DOHH2 (cell line): ENCODE measurements around the gene PRIM2.
"Not testable (repeated sequence)": the region's sequence is repeated elsewhere in the genome, so short reads cannot be mapped to it uniquely, and the experiment has no call there.

Source experiments
- H3F3A ChIP-seq: fragments of 200-600 bp; sonication (generic), shearing (Covaris generic); 2 replicates; pipeline ENCODE4 v1.6.0; 2016; ENCODE audit warnings: antibody characterized with exemption, mild to moderate bottlenecking; ENCODE audit not compliant: control insufficient read depth, insufficient read depth
- H3K27ac ChIP-seq: fragments of 200-600 bp; sonication (generic); 2 replicates; pipeline ENCODE4 v1.5.1; 2014; ENCODE audit warnings: low read depth, mild to moderate bottlenecking, low read length, moderate library complexity
- H3K27me3 ChIP-seq: fragments of 200-600 bp; sonication (generic); 2 replicates; pipeline ENCODE4 v1.6.1; 2014; ENCODE audit warnings: mild to moderate bottlenecking, low read length, mixed read lengths; ENCODE audit not compliant: control insufficient read depth
- H3K36me3 ChIP-seq: fragments of 200-600 bp; sonication (generic); 2 replicates; pipeline ENCODE4 v1.6.1; 2014; ENCODE audit warnings: mild to moderate bottlenecking, low read length, moderate library complexity, mixed read lengths; ENCODE audit not compliant: control insufficient read depth
- H3K4me1 ChIP-seq: fragments of 200-600 bp; sonication (generic); 2 replicates; pipeline ENCODE4 v1.6.1; 2014; ENCODE audit warnings: mild to moderate bottlenecking, low read length, mixed read lengths; ENCODE audit not compliant: control insufficient read depth
- H3K4me2 ChIP-seq: fragments of 200-600 bp; sonication (generic); 2 replicates; pipeline ENCODE4 v1.6.0; 2014; ENCODE audit warnings: mild to moderate bottlenecking, low read length, moderate library complexity
- H3K4me3 ChIP-seq: fragments of 200-600 bp; sonication (generic); 2 replicates; pipeline ENCODE4 v1.5.1; 2014; ENCODE audit warnings: mild to moderate bottlenecking, low read length, mixed read lengths
- H3K79me2 ChIP-seq: fragments of 200-600 bp; sonication (generic); 2 replicates; pipeline ENCODE4 v1.6.1; 2014; ENCODE audit warnings: mild to moderate bottlenecking, low read length, mixed read lengths; ENCODE audit not compliant: control insufficient read depth
- H3K9me2 ChIP-seq: fragments of 200-600 bp; sonication (generic); replicated peaks from 2 replicates; pipeline ENCODE4 v1.6.1; 2014; ENCODE audit warnings: mild to moderate bottlenecking, low read length, mixed read lengths; ENCODE audit not compliant: control insufficient read depth
- H3K9me3 ChIP-seq: fragments of 200-600 bp; sonication (generic); 2 replicates; pipeline ENCODE4 v1.6.1; 2014; ENCODE audit warnings: antibody characterized with exemption, low read length, mixed read lengths; ENCODE audit not compliant: control insufficient read depth, insufficient read depth
- H4K20me1 ChIP-seq: fragments of 200-600 bp; sonication (generic); 2 replicates; pipeline ENCODE4 v1.6.0; 2014; ENCODE audit warnings: low read depth, mild to moderate bottlenecking, antibody characterized with exemption, low read length, moderate library complexity; ENCODE audit not compliant: control insufficient read depth, insufficient read depth
- CTCF ChIP-seq: fragments of 200-600 bp; sonication (generic); IDR thresholded peaks from one replicate; pipeline ENCODE4 v1.5.1; 2014; ENCODE audit warnings: antibody characterized with exemption, mild to moderate bottlenecking, low read depth, low read length; ENCODE audit not compliant: poor library complexity, severe bottlenecking

Gene PRIM2

GRCh38 chr6:57562233-57562632 lies 244.8 kb downstream of the PRIM2 start:
- not testable (repeated sequence) for H3K9me3 ChIP-seq, H3F3A ChIP-seq, H3K36me3 ChIP-seq, H3K27ac ChIP-seq, H3K27me3 ChIP-seq, H3K4me1 ChIP-seq, H3K4me2 ChIP-seq, H4K20me1 ChIP-seq, H3K4me3 ChIP-seq, H3K9me2 ChIP-seq, H3K79me2 ChIP-seq

DNA sequence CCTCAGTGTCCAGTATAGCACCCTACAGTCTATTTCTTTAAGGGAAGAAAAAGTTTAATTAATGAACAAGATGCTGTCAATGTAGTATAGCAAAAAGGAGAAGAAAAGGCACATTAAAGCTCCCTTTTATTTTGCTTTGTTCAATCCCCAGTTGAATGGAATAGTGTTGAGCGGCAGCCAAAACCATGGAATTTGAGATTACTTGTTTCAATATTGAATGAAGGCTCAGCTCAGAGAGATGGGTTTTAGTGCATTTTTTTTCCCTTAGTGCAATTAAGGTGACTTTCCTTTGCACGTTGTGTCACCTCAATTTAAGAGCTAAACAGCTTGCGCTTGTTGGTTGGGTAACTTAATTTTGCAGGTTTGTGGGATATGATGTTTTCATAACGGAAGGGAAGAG lies 254.7 kb downstream of the PRIM2 start:
- not testable (repeated sequence) for H3F3A ChIP-seq, H3K27ac ChIP-seq, H3K36me3 ChIP-seq, H3K27me3 ChIP-seq, H3K4me3 ChIP-seq, H3K4me1 ChIP-seq, H3K79me2 ChIP-seq, H3K9me3 ChIP-seq, H4K20me1 ChIP-seq, H3K4me2 ChIP-seq, H3K9me2 ChIP-seq

DNA sequence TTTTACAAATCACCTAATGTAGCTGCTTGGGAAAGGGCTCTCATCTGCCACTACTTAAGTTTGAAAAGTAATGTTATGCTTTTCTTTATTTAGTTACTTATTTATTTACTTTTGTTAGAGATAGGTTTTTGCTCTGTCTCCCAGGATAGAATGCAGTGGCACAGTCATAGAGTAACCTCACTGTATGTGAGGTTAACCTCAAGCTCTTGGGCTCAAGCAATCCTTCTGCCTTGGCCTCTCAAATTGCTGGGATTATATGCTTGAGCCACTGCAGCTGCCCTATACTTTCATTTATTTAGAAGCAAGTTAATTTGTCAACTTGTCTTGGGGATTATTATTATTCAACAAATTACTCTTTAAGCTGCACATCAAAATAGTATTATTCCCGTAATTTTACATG lies 255.4 kb downstream of the PRIM2 start:
- not testable (repeated sequence) for H3K79me2 ChIP-seq, H4K20me1 ChIP-seq, H3K27me3 ChIP-seq, H3K36me3 ChIP-seq, H3K27ac ChIP-seq, H3K4me1 ChIP-seq, H3K4me2 ChIP-seq, H3F3A ChIP-seq, H3K4me3 ChIP-seq, H3K9me2 ChIP-seq, H3K9me3 ChIP-seq

GRCh38 chr6:57577023-57577422 lies 259.6 kb downstream of the PRIM2 start:
- H3K4me1 ChIP-seq, H3K9me2 ChIP-seq, H3K27ac ChIP-seq, H3K36me3 ChIP-seq, H3K79me2 ChIP-seq, H3K4me3 ChIP-seq, H3K4me2 ChIP-seq, H4K20me1 ChIP-seq, H3K9me3 ChIP-seq, H3F3A ChIP-seq, H3K27me3 ChIP-seq: not testable (repeated sequence)

DNA sequence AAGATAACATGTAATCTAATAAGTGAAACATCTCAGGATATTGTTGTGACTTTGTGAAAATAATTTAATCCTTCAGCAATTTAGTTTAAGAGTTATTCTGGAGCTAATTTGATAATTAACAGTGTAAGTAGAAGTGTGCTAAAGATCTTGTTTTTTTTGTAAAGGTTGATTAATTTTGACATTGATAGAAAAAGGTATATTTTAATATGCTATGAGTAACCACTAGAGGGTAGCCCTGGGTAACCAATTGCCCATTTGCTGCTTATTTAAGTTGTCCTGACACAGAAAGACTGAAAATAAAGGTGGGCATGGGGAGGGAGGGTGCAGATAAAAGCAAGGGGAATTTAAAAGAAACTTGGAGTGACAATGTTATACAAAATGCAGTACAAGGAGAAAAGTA lies 262.1 kb downstream of the PRIM2 start:
- H3K4me2 ChIP-seq, H3K36me3 ChIP-seq, H3K4me3 ChIP-seq, H3K79me2 ChIP-seq, H3K27me3 ChIP-seq, H3K9me2 ChIP-seq, H3K4me1 ChIP-seq, H4K20me1 ChIP-seq, H3K27ac ChIP-seq, H3K9me3 ChIP-seq, H3F3A ChIP-seq: not testable (repeated sequence)
- peak; percentile 26 for TF ChIP-seq CTCF

DNA sequence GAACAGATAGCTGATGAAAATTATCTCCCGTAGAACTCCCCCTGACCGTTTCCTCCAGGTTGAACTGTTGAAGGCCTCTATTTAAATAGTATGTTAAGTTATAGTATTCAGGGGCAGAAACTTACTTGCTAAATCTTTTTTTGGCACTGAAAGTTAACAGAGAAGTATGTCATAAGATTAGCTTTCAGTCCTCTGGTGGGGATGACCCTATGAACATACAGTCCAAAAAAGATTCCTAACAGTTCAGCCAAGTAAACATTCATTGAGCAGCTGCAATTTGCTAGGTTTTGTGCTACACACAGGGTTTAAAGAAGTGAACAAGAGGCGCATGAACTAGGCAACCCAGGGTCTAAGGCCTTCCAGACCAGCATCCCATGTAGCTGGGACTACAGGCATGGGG lies 264.2 kb downstream of the PRIM2 start:
- not testable (repeated sequence) for H4K20me1 ChIP-seq, H3K79me2 ChIP-seq, H3K9me2 ChIP-seq, H3K27ac ChIP-seq, H3K4me2 ChIP-seq, H3K4me3 ChIP-seq, H3F3A ChIP-seq, H3K9me3 ChIP-seq, H3K4me1 ChIP-seq, H3K36me3 ChIP-seq, H3K27me3 ChIP-seq

DNA sequence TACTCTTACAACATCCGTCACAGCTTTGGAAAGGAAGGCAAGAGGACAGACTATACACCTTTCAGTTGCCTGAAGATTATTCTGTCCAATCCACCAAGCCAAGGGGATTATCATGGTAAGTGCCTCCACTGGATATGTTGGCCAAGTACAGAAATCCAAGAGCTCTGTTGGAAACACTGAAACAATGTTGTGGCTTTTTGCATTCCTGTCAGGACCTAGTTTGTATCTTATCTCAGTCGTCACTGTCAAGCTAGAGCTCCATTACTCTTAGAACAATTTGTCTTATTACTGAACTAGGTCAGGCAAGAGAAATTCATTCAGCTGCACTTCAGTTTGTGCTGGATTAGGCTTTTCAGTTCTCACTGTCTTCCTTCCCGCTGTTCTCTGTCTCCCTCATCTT lies 283.7 kb downstream of the PRIM2 start:
- H3K27ac ChIP-seq, H3K27me3 ChIP-seq, H3F3A ChIP-seq, H4K20me1 ChIP-seq, H3K79me2 ChIP-seq, H3K4me3 ChIP-seq, H3K4me1 ChIP-seq, H3K9me3 ChIP-seq, H3K36me3 ChIP-seq, H3K9me2 ChIP-seq, H3K4me2 ChIP-seq: not testable (repeated sequence)

DNA sequence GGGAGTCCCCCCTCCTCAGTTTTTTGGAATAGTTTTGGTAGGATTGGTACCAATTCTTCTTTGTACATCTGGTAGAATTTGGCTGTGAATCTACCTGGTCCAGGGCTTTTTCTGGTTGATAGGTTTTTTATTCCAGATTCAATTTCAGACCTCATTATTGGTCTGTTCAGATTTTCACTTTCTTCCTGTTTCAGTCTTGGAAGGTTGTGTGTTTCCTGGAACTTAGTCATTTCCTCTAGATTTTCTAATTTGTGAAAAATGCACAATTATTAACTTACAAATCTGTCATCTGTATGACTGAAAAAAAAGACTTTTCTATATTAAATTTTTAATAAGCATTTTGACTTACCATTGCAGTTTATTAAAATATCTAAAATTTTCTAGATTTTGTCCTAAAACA lies 287.9 kb downstream of the PRIM2 start:
- not testable (repeated sequence) for H3K9me3 ChIP-seq, H3K27me3 ChIP-seq, H3K4me2 ChIP-seq, H3K4me1 ChIP-seq, H3K79me2 ChIP-seq, H3F3A ChIP-seq, H3K27ac ChIP-seq, H3K4me3 ChIP-seq, H3K9me2 ChIP-seq, H4K20me1 ChIP-seq, H3K36me3 ChIP-seq
